Neuronal stem cell (in vitro differentiated cells): Measurements from ENCODE around the gene PDGFC.

Experiments used
- DNase-seq: peaks from one replicate; pipeline ENCODE4 v3.0.0-alpha.2; 2013; ENCODE audit warnings: low spot score
- H2AFZ ChIP-seq: one replicate; pipeline ENCODE4 v1.6.1; 2013; ENCODE audit warnings: mild to moderate bottlenecking, low read length, inconsistent platforms
- H2AK5ac ChIP-seq: 2 replicates; pipeline ENCODE4 v1.6.1; 2013; ENCODE audit warnings: low read depth, mild to moderate bottlenecking, inconsistent platforms, low read length, moderate library complexity, mixed read lengths
- H2BK120ac ChIP-seq: 2 replicates; pipeline ENCODE4 v1.6.1; 2013; ENCODE audit warnings: low read depth, mild to moderate bottlenecking, inconsistent platforms, low read length, moderate library complexity, mixed read lengths
- H2BK12ac ChIP-seq: one replicate; pipeline ENCODE4 v1.6.1; 2013; ENCODE audit warnings: low read length, inconsistent platforms
- H2BK15ac ChIP-seq: 2 replicates; pipeline ENCODE4 v1.6.1; 2013; ENCODE audit warnings: mild to moderate bottlenecking, low read length, inconsistent platforms, mixed read lengths
- H2BK5ac ChIP-seq: one replicate; pipeline ENCODE4 v1.6.1; 2013; ENCODE audit warnings: inconsistent platforms, mild to moderate bottlenecking, low read length, moderate library complexity
- H3K14ac ChIP-seq: one replicate; pipeline ENCODE4 v1.6.1; 2013; ENCODE audit warnings: low read length, inconsistent platforms
- H3K18ac ChIP-seq: 2 replicates; pipeline ENCODE4 v1.6.1; 2013; ENCODE audit warnings: low read length, inconsistent platforms
- H3K23ac ChIP-seq: 2 replicates; pipeline ENCODE4 v1.6.1; 2013; ENCODE audit warnings: low read depth, mild to moderate bottlenecking, mixed read lengths, low read length, inconsistent platforms; ENCODE audit not compliant: poor library complexity
- H3K27ac ChIP-seq: replicated peaks from 3 replicates; pipeline ENCODE4 v1.5.1; 2013; ENCODE audit warnings: low read length, inconsistent platforms
- H3K27me3 ChIP-seq, 3 experiments: 2 replicates each; pipeline ENCODE4 v1.6.1; 2013; ENCODE audit warnings: low read length in 3 of 3, mild to moderate bottlenecking in 2 of 3, inconsistent platforms in 1 of 3, low read depth in 1 of 3, mixed read lengths in 1 of 3, moderate library complexity in 1 of 3; ENCODE audit not compliant: control insufficient read depth in 3 of 3, insufficient read depth in 3 of 3
- H3K36me3 ChIP-seq, 2 donors: replicated peaks in 1 of 2; 2 replicates each; pipeline ENCODE4 v1.6.1; 2013; ENCODE audit warnings: low read length in 2 of 2; ENCODE audit not compliant: control insufficient read depth in 2 of 2, insufficient read depth in 2 of 2
- H3K4ac ChIP-seq: 2 replicates; pipeline ENCODE4 v1.6.1; 2013; ENCODE audit warnings: inconsistent platforms, mild to moderate bottlenecking, low read length, moderate library complexity
- H3K4me1 ChIP-seq, 2 donors: 1 replicate in 1 of 2; 2 replicates in 1 of 2; pipeline ENCODE4 v1.6.1; 2013; ENCODE audit warnings: low read length in 2 of 2, low read depth in 1 of 2; ENCODE audit not compliant: control insufficient read depth in 2 of 2, insufficient read depth in 1 of 2
- H3K4me2 ChIP-seq: one replicate; pipeline ENCODE4 v1.6.1; 2013; ENCODE audit warnings: mild to moderate bottlenecking, low read length, inconsistent platforms; ENCODE audit not compliant: insufficient read depth, poor library complexity, severe bottlenecking
- H3K4me3 ChIP-seq, 2 donors: 2 replicates each; pipeline ENCODE4 v1.5.1; 2013; ENCODE audit warnings: low read length in 2 of 2, mild to moderate bottlenecking in 2 of 2, inconsistent platforms in 1 of 2, moderate library complexity in 1 of 2
- H3K79me1 ChIP-seq: one replicate; pipeline ENCODE4 v1.6.1; 2013; ENCODE audit warnings: low read depth, mild to moderate bottlenecking, inconsistent platforms, low read length, moderate library complexity
- H3K9ac ChIP-seq: one replicate; pipeline ENCODE4 v1.6.1; 2013; ENCODE audit warnings: mild to moderate bottlenecking, low read depth, low read length, inconsistent platforms; ENCODE audit not compliant: poor library complexity
- H3K9me3 ChIP-seq, 2 donors: replicated peaks in 1 of 2; 2 replicates each; pipeline versions ENCODE3 to v1.6.1; 2013; ENCODE audit warnings: low read length in 2 of 2, mild to moderate bottlenecking in 2 of 2, inconsistent platforms in 1 of 2, low read depth in 1 of 2, mixed read lengths in 1 of 2, moderate library complexity in 1 of 2; ENCODE audit not compliant: control insufficient read depth in 2 of 2, insufficient read depth in 1 of 2
- H4K8ac ChIP-seq: one replicate; pipeline ENCODE4 v1.6.1; 2013; ENCODE audit warnings: low read depth, mild to moderate bottlenecking, inconsistent platforms, low read length, moderate library complexity
- H4K91ac ChIP-seq: one replicate; pipeline ENCODE4 v1.6.1; 2013; ENCODE audit warnings: low read length, low read depth, mild to moderate bottlenecking, inconsistent platforms; ENCODE audit not compliant: poor library complexity
- WGBS, 2 donors: extraction: QIAGEN DNeasy Blood & Tissue Kit; methylation state at CpG; one replicate each; pipeline ENCODE4 v1.1.7; 2013; ENCODE audit warnings: missing lambda C conversion rate in 2 of 2, mixed read lengths in 1 of 2; ENCODE audit not compliant: insufficient read length in 2 of 2, insufficient replicate concordance in 1 of 2; ENCODE audit errors: extremely low coverage in 2 of 2; 5-methylcytosine and 5-hydroxymethylcytosine counted together

PDGFC gene

DNA sequence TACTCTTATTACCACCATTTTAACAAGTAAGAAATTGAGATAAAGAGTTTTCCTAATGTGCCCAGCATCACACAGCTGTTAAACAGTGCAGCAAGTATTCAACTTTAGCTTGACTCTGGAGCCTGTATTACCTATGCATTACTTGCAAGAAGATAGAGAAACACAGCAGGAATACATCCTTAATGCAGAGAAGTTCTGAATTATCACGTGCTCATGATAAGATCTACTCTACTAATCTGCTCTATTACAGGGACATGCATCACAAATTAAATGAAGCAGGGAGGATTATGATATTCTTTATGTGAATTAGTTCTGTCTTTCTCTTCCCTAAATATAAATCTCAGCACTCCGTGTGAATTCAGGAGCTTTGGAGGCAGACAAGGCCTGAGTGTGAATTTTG lies 39.0 kb upstream of the PDGFC start:
- H3K27me3 ChIP-seq, result no peaks in the 10 kb centered on the region
- H3K18ac ChIP-seq, result no peak overlapping the region
- H3K9ac ChIP-seq, result no peak overlapping the region
- peaks cover 0 to 11% of the 10 kb centered on the region in 2 donors for H3K4me1 ChIP-seq
- H3K36me3 ChIP-seq, result no peaks in the 10 kb centered on the region
- no peak for DNase-seq
- no peak overlapping the region for H3K14ac ChIP-seq
- no peak overlapping the region for H2BK12ac ChIP-seq
- no peak overlapping the region for H4K91ac ChIP-seq
- H2AFZ ChIP-seq, result no peak overlapping the region
- no CpG with 5 or more reads among the region's 2 CpGs for WGBS, 2 donors
- H3K23ac ChIP-seq, result no peak overlapping the region
- no peak overlapping the region for H2BK15ac ChIP-seq
- H3K9me3 ChIP-seq, result no peaks in the 10 kb centered on the region
- no peak overlapping the region for H3K27ac ChIP-seq
- no peak overlapping the region for H3K4ac ChIP-seq
- H3K4me3 ChIP-seq, result no peak overlapping the region
- H2BK5ac ChIP-seq, result no peak overlapping the region
- no peaks in the 10 kb centered on the region for H3K79me1 ChIP-seq
- H3K4me2 ChIP-seq, result no peak overlapping the region
- no peak overlapping the region for H4K8ac ChIP-seq
- H2BK120ac ChIP-seq, result no peak overlapping the region
- H2AK5ac ChIP-seq, result no peak overlapping the region

DNA sequence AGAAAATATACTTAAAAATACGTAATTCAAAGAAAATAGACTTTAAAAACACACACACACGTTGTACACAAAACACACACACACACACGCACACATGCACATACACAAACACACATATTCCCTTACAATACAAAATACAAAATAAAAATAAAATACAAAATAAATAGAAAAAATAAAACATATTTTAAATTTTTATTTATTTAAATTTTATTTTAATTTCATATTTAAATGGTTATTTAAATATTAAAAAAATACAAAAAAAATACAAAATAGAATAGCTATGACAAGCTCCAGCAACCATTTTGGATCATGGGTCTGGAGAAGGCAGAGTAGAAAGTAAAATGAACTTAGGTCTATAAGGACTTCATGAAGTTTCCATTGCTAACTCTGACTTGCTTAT lies 34.2 kb upstream of the PDGFC start:
- Histone ChIP-seq H3K36me3 (no peaks in the 10 kb centered on the region), H3K14ac (no peak overlapping the region), H3K4me3 (no peak overlapping the region), H2BK120ac (no peak overlapping the region), H3K27ac (no peak overlapping the region), H2BK12ac (no peak overlapping the region), H3K79me1 (no peaks in the 10 kb centered on the region), H3K9me3 (no peaks in the 10 kb centered on the region), H4K91ac (no peak overlapping the region), H2AFZ (no peak overlapping the region), H2AK5ac (no peak overlapping the region), H3K4me2 (no peak overlapping the region), H3K18ac (no peak overlapping the region), H3K4me1 (no peaks in the 10 kb centered on the region), H2BK5ac (no peak overlapping the region), H3K23ac (no peak overlapping the region), H3K4ac (no peak overlapping the region), H3K9ac (no peak overlapping the region), H4K8ac (no peak overlapping the region), H3K27me3 (no peaks in the 10 kb centered on the region), H2BK15ac (no peak overlapping the region)
- 100% methylated on average over 1 of the region's 3 CpGs; no CpG with 5 or more reads in 1 of the 2 donors for WGBS, 2 donors
- no peak for DNase-seq

DNA sequence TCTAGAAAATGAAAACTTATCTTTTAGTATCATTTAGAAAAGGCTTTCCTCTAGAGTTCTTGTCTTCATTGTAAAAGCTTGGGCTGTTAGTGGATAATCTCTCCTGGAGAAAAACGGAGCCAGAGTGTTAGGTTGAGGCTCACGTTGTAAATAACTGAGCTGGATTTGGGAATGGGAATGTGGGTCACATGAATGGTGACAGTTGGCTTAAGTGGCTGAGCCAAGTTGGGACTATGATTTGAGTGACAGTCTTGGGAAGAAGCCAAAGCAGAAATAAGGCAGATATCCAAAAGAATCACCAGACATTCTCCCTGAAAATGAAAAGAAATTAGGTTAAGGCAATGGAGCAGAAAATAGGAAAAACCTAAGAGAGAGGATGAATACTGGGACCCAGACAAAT lies 33.6 kb upstream of the PDGFC start:
- WGBS, 2 donors, result no CpG with 5 or more reads among the region's 2 CpGs
- no peak for DNase-seq
- H3K27ac ChIP-seq, result no peak overlapping the region

DNA sequence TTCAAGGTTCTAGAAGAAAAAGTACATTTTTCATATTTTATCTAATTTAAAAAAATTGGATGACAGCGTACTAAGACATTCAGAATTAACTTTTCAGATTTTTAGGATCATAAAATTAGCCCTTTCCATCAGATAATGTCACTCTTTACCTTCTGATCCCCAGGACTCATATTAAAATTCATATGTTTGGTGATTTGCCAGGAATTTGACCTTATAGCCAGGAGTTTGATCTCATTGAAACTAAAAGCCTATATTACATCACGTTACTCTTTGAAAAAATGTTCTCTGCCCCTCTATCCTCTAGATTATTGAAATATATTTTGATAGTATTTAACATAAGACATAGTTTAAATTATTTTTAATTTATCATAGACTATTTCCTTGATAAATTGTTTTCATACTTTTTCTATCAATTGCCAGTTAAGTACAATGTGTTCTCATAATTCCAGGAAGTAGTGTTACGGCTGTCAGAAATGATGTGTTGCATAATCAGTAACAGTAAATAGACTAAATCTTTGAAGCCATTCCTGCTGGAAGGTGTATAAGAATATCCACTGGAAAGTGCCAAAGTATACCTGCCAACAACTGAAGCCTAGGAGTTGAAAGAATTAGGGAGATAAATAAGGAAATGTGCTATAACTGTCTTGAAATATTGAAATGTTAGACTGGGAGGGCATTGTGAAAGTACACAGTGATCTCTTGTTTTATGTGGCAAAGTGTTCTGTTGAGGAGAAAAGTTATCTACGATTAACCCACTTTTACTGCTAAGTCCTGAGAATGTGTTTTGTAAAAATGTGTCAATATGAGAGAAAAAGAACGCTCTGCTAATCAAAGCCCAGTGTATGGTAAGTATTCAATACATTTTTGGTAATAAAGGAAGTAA lies 32.9 kb upstream of the PDGFC start:
- Histone ChIP-seq H4K91ac (no peak overlapping the region), H3K9ac (no peak overlapping the region), H3K4me2 (no peak overlapping the region), H3K4me3 (no peak overlapping the region), H2BK15ac (no peak overlapping the region), H3K23ac (no peak overlapping the region), H3K14ac (no peak overlapping the region), H3K4ac (no peak overlapping the region), H4K8ac (no peak overlapping the region), H3K36me3 (no peaks in the 10 kb centered on the region), H2BK120ac (no peak overlapping the region), H2AK5ac (no peak overlapping the region), H3K27ac (no peak overlapping the region), H3K9me3 (no peaks in the 10 kb centered on the region), H2AFZ (no peak overlapping the region), H3K79me1 (no peaks in the 10 kb centered on the region), H2BK12ac (no peak overlapping the region), H3K18ac (no peak overlapping the region), H3K27me3 (no peaks in the 10 kb centered on the region), H2BK5ac (no peak overlapping the region), H3K4me1 (peaks cover 0 to under 1% of the 10 kb centered on the region in 2 donors)
- no CpG with 5 or more reads among the region's 5 CpGs for WGBS, 2 donors
- no peak for DNase-seq

More for the DNA sequence above, 33.6 kb upstream of the PDGFC start:
- Histone ChIP-seq H3K4me2 (no peak overlapping the region), H2BK12ac (no peak overlapping the region), H3K23ac (no peak overlapping the region), H2BK15ac (no peak overlapping the region), H3K9me3 (no peaks in the 10 kb centered on the region), H3K18ac (no peak overlapping the region), H3K36me3 (no peaks in the 10 kb centered on the region), H2BK120ac (no peak overlapping the region), H3K9ac (no peak overlapping the region), H2AK5ac (no peak overlapping the region), H3K4me1 (no peaks in the 10 kb centered on the region), H2BK5ac (no peak overlapping the region), H3K79me1 (no peaks in the 10 kb centered on the region), H3K4me3 (no peak overlapping the region), H3K14ac (no peak overlapping the region), H3K27me3 (no peaks in the 10 kb centered on the region), H4K91ac (no peak overlapping the region), H4K8ac (no peak overlapping the region), H3K4ac (no peak overlapping the region), H2AFZ (no peak overlapping the region)
